Endothelial cell of umbilical vein (primary cell): ENCODE data around the gene ALDH1A3. TPM values are rescaled to one million over a fixed set of nuclear protein-coding genes. Genes with fewer than 3 reads are reported as not detected.

ENCODE experiments used
- BruUV-seq: library from RNA; stranded (reverse); fragments of 400-500 nt; replicated peaks from 2 replicates; lab custom pipeline; 2021; lab: Mats Ljungman, UMichigan
- CTCF ChIA-PET: fragments of 300-600, 350-600 bp; sonication (Branson Sonifier 250); formaldehyde crosslinking; loops from one replicate; lab custom pipeline; 2021; ENCODE audit warnings: antibody characterized with exemption, inconsistent platforms; lab: Charles Lee
- POLR2A ChIA-PET: fragments of 300-600, 350-600 bp; sonication (Branson Sonifier 250); formaldehyde crosslinking; loops from one replicate; lab custom pipeline; 2021; ENCODE audit warnings: antibody characterized with exemption, inconsistent platforms; lab: Charles Lee
- DNase-seq: peaks from one replicate; pipeline ENCODE4 v3.0.0-alpha.2; 2011; ENCODE audit warnings: low read depth, low spot score
- FAIRE-seq: peaks from 2 replicates; lab custom pipeline; 2011; peaks lifted over from hg19 to GRCh38; lab: Jason Lieb, UNC
- H2AFZ ChIP-seq: 2 replicates; pipeline ENCODE4 v1.6.0; 2012; ENCODE audit warnings: low read depth, low read length, control low read depth, inconsistent platforms
- H3K27ac ChIP-seq: 2 replicates; pipeline ENCODE4 v1.5.1; 2011; ENCODE audit warnings: low read depth, mild to moderate bottlenecking, control low read depth, low read length, moderate library complexity; ENCODE audit not compliant: insufficient read depth
- H3K27me3 ChIP-seq, 2 experiments: 2 replicates each; pipeline versions ENCODE4 v1.6.0 to v1.6.1; 2011; ENCODE audit warnings: low read length in 2 of 2, mixed read lengths in 1 of 2; ENCODE audit not compliant: control insufficient read depth in 2 of 2, insufficient read depth in 2 of 2
- H3K36me3 ChIP-seq, 2 experiments: 2 replicates in 1 of 2; 3 replicates in 1 of 2; pipeline ENCODE4 v1.5.1; 2011; ENCODE audit warnings: low read length in 2 of 2, mild to moderate bottlenecking in 1 of 2, moderate library complexity in 1 of 2; ENCODE audit not compliant: control insufficient read depth in 2 of 2, insufficient read depth in 2 of 2; ENCODE audit errors: extremely low read depth in 1 of 2
- H3K4me1 ChIP-seq: 3 replicates; pipeline ENCODE4 v1.5.1; 2011; ENCODE audit warnings: mild to moderate bottlenecking, low read length; ENCODE audit not compliant: control insufficient read depth, insufficient read depth; ENCODE audit errors: extremely low read depth
- H3K4me2 ChIP-seq: 2 replicates; pipeline ENCODE4 v1.6.1; 2011; ENCODE audit warnings: low read length, control low read depth, mixed read lengths; ENCODE audit not compliant: insufficient read depth
- H3K4me3 ChIP-seq, 3 experiments: fragments of 200-600 bp in 1 of 3; sonication (generic), shearing (Covaris generic) in 1 of 3; replicated peaks in 1 of 3; 2 replicates each; pipeline ENCODE4 v1.5.1; 2011 to 2016; ENCODE audit warnings: control low read depth in 3 of 3, low read length in 3 of 3, mild to moderate bottlenecking in 2 of 3, inconsistent platforms in 1 of 3, low read depth in 1 of 3, moderate library complexity in 1 of 3; ENCODE audit not compliant: insufficient read depth in 1 of 3
- H3K79me2 ChIP-seq: 2 replicates; pipeline ENCODE4 v1.6.0; 2012; ENCODE audit warnings: low read length, inconsistent platforms; ENCODE audit not compliant: control insufficient read depth, insufficient read depth
- H3K9ac ChIP-seq: replicated peaks from 2 replicates; pipeline ENCODE3; 2011; ENCODE audit warnings: low read length, control low read depth; ENCODE audit not compliant: insufficient read depth; ENCODE audit errors: extremely low read depth
- H3K9me1 ChIP-seq: replicated peaks from 3 replicates; pipeline ENCODE4 v1.6.0; 2011; ENCODE audit warnings: mild to moderate bottlenecking, low read length; ENCODE audit not compliant: control insufficient read depth, insufficient read depth; ENCODE audit errors: extremely low read depth
- H3K9me3 ChIP-seq: replicated peaks from 2 replicates; pipeline ENCODE4 v1.5.1; 2012; ENCODE audit warnings: low read length, inconsistent platforms; ENCODE audit not compliant: control insufficient read depth, insufficient read depth
- H4K20me1 ChIP-seq: replicated peaks from 2 replicates; pipeline ENCODE3; 2011; ENCODE audit warnings: mild to moderate bottlenecking, low read length; ENCODE audit not compliant: control insufficient read depth, insufficient read depth; ENCODE audit errors: extremely low read depth
- CTCF ChIP-seq, 2 donors: IDR thresholded peaks; 1 replicate in 1 of 2; 2 replicates in 1 of 2; pipeline ENCODE4 v1.5.1; 2011; ENCODE audit warnings: low read length in 2 of 2, mild to moderate bottlenecking in 2 of 2, moderate library complexity in 2 of 2, control low read depth in 1 of 2, inconsistent platforms in 1 of 2, low read depth in 1 of 2; ENCODE audit not compliant: insufficient read depth in 1 of 2; ENCODE audit errors: extremely low read depth in 1 of 2
- GATA2 ChIP-seq: IDR thresholded peaks from 2 replicates; pipeline ENCODE4 v1.7.0; 2011; ENCODE audit warnings: low read depth, mild to moderate bottlenecking, moderate library complexity, mixed read lengths, low read length; ENCODE audit not compliant: insufficient read length, insufficient read depth
- JUN ChIP-seq: IDR thresholded peaks from 2 replicates; pipeline ENCODE4 v1.6.1; 2011; ENCODE audit warnings: borderline replicate concordance, low read depth; ENCODE audit not compliant: insufficient read length, insufficient read depth
- MAX ChIP-seq: IDR thresholded peaks from 2 replicates; pipeline ENCODE4 v1.6.1; 2011; ENCODE audit not compliant: insufficient read depth, insufficient read length
- dilution Hi-C: fragments of 300-500 bp; cut with MboI; formaldehyde crosslinking; loops from one replicate; pipeline ENCODE4 v1.15.0; 2019; ENCODE audit warnings: low sequenced_read_pairs; ENCODE audit not compliant: extremely low pct_ligation_motif_present
- intact Hi-C: fragments of 100-400 bp; cut with micrococcal nuclease; formaldehyde crosslinking; loops from one replicate; pipeline ENCODE4 v1.10.0; 2022
- polyA plus RNA-seq, 4 experiments: library from polyadenylated mRNA; depleted of rRNA in 3 of 4; stranded (reverse) in 3 of 4; unstranded in 1 of 4; fragments of >200 nt; gene quantifications; 2 replicates each; pipeline versions ENCODE4 v1.2.1 to v1.2.3, GENCODE V29; 2011 to 2012; ENCODE audit warnings: missing spikeins in 1 of 4
- total RNA-seq: library from RNA; stranded (reverse); gene quantifications from 2 replicates; pipeline ENCODE4 v1.2.3, GENCODE V29; 2021

ALDH1A3 gene
- total and polyA plus RNA-seq, 2 donors (not counting 3 experiments of a cell fraction or from before 2014, with no cell fraction given), result 2.8 to 5.8 TPM

GRCh38 chr15:100847194-100847593, 32.4 kb upstream of the ALDH1A3 start:
- intact Hi-C loops, result no loop called here
- ChIA-PET CTCF (interaction anchor here (1.2 to 2.0 kb wide), 2 partner anchors 26 to 161 kb away, joined by 3 to 12 read pairs; no protein-coding TSS in a partner anchor), POLR2A (no interaction called here)
- DNase-seq (no peak), FAIRE-seq (no peak)
- Histone ChIP-seq H2AFZ (no peak overlapping the region), H3K4me1 (peaks cover 6% of the 10 kb centered on the region), H4K20me1 (no peaks in the 10 kb centered on the region), H3K79me2 (no peaks in the 10 kb centered on the region), H3K9me1 (no peaks in the 10 kb centered on the region), H3K27ac (no peak overlapping the region), H3K36me3 (no peaks in the 10 kb centered on the region), H3K4me3 (no peak overlapping the region), H3K9ac (no peak overlapping the region), H3K4me2 (no peak overlapping the region), H3K27me3 (no peaks in the 10 kb centered on the region), H3K9me3 (no peaks in the 10 kb centered on the region)
- no TSS peak for BruUV-seq
- dilution Hi-C loops, result no loop called here
- TF ChIP-seq MAX (no peak), JUN (no peak)

GRCh38 chr15:100849021-100849854, 30.4 kb upstream of the ALDH1A3 start:
- H3K4me1 ChIP-seq, result peaks cover 6% of the 10 kb centered on the region
- no peaks in the 10 kb centered on the region for H3K27me3 ChIP-seq
- H3K9me1 ChIP-seq, result no peaks in the 10 kb centered on the region
- H4K20me1 ChIP-seq, result no peaks in the 10 kb centered on the region
- peak overlapping the region; percentile 99 for H2AFZ ChIP-seq
- DNase-seq (peak; percentile 39), FAIRE-seq (no peak)
- H3K79me2 ChIP-seq, result no peaks in the 10 kb centered on the region
- H3K4me2 ChIP-seq, result peak overlapping the region; percentile 87
- dilution Hi-C loops (no loop called here), intact Hi-C loops (no loop called here)
- peak overlapping the region; percentile 49 to 65 (median 50) for H3K4me3 ChIP-seq
- H3K36me3 ChIP-seq, result no peaks in the 10 kb centered on the region
- peak overlapping the region; percentile 8 for H3K9ac ChIP-seq
- no peaks in the 10 kb centered on the region for H3K9me3 ChIP-seq
- ChIA-PET CTCF (interaction anchor here (0.8 to 1.5 kb wide), 3 partner anchors 13 to 24 kb away, joined by 3 to 4 read pairs (median 3); no protein-coding TSS in a partner anchor), POLR2A (no interaction called here)
- no TSS peak for BruUV-seq
- TF ChIP-seq GATA2 (no peak), CTCF (IDR thresholded peaks at IDR 0.05; ENCODE audit: extremely low read depth in 1 of 2, insufficient read depth in 1 of 2, low read depth in 1 of 2, low read length in 2 of 2) (peak in 1 of 2 donors; percentile 31)
- no peak overlapping the region for H3K27ac ChIP-seq
